Neural cell (in vitro differentiated cells): ENCODE measurements around the gene LETM1. TPM values are rescaled to one million over a fixed set of nuclear protein-coding genes. Genes with fewer than 3 reads are reported as not detected.

Source experiments
- H2AFZ ChIP-seq: fragments of 200-600, 300-800 bp; sonication (generic), shearing (Covaris generic); 2 replicates; pipeline ENCODE4 v1.6.0; 2014; ENCODE audit warnings: low read depth, mild to moderate bottlenecking, antibody characterized with exemption, low read length, moderate library complexity
- H3F3A ChIP-seq: fragments of 200-600 bp; shearing (Covaris generic); 2 replicates; pipeline ENCODE4 v1.6.1; 2016; ENCODE audit warnings: mild to moderate bottlenecking, moderate library complexity, mixed read lengths, antibody characterized with exemption, low read length; ENCODE audit not compliant: insufficient read depth, poor library complexity, severe bottlenecking
- H3K27ac ChIP-seq: fragments of 200-600, 300-800 bp; sonication (generic), shearing (Covaris generic); 2 replicates; pipeline ENCODE4 v1.5.1; 2014; ENCODE audit warnings: mild to moderate bottlenecking, low read length, moderate library complexity
- H3K27me3 ChIP-seq: fragments of 300-800, 200-600 bp; sonication (generic), shearing (Covaris generic); 2 replicates; pipeline ENCODE4 v1.6.0; 2014; ENCODE audit warnings: mild to moderate bottlenecking, low read depth, low read length, moderate library complexity; ENCODE audit not compliant: insufficient read depth
- H3K36me3 ChIP-seq: fragments of 300-800, 200-600 bp; sonication (generic), shearing (Covaris generic); 2 replicates; pipeline ENCODE4 v1.5.1; 2014; ENCODE audit warnings: mild to moderate bottlenecking, antibody characterized with exemption, low read length, moderate library complexity; ENCODE audit not compliant: insufficient read depth
- H3K4me2 ChIP-seq: fragments of 300-800, 200-600 bp; sonication (generic), shearing (Covaris generic); 2 replicates; pipeline ENCODE4 v1.6.0; 2014; ENCODE audit warnings: mild to moderate bottlenecking, low read length
- H3K4me3 ChIP-seq: fragments of 300-800, 200-600 bp; sonication (generic), shearing (Covaris generic); 2 replicates; pipeline ENCODE4 v1.5.1; 2014; ENCODE audit warnings: mild to moderate bottlenecking, low read length, moderate library complexity
- H3K79me2 ChIP-seq: fragments of 200-600 bp; shearing (Covaris generic); replicated peaks from 2 replicates; pipeline ENCODE4 v1.6.0; 2014; ENCODE audit warnings: mild to moderate bottlenecking, low read length, moderate library complexity; ENCODE audit not compliant: insufficient read depth
- H3K9ac ChIP-seq: fragments of 300-800, 200-600 bp; sonication (generic), shearing (Covaris generic); 2 replicates; pipeline ENCODE4 v1.6.1; 2016; ENCODE audit warnings: mild to moderate bottlenecking, low read length, mixed read lengths
- H3K9me2 ChIP-seq: fragments of 200-600 bp; shearing (Covaris generic); 2 replicates; pipeline ENCODE4 v1.6.1; 2016; ENCODE audit warnings: mild to moderate bottlenecking, low read length, mixed read lengths; ENCODE audit not compliant: insufficient read depth
- H3K9me3 ChIP-seq: fragments of 200-600, 300-800 bp; sonication (generic), shearing (Covaris generic); 2 replicates; pipeline ENCODE4 v1.6.1; 2016; ENCODE audit warnings: mild to moderate bottlenecking, mixed run types, low read length, moderate library complexity, mixed read lengths
- H4K20me1 ChIP-seq: fragments of 200-600 bp; shearing (Covaris generic); 2 replicates; pipeline ENCODE4 v1.6.1; 2016; ENCODE audit warnings: mild to moderate bottlenecking, mixed run types; ENCODE audit not compliant: insufficient read depth
- CTCF ChIP-seq: fragments of 450-650 bp; IDR thresholded peaks from 2 replicates; pipeline ENCODE4 v1.5.1; 2014; ENCODE audit warnings: antibody characterized with exemption, mild to moderate bottlenecking, moderate library complexity; ENCODE audit not compliant: poor library complexity, severe bottlenecking
- EP300 ChIP-seq: fragments of 450-650 bp; conservative IDR thresholded peaks from 2 replicates; pipeline ENCODE4 v1.6.1; 2014; ENCODE audit warnings: antibody characterized with exemption, mild to moderate bottlenecking, moderate library complexity; ENCODE audit not compliant: poor library complexity, severe bottlenecking
- EZH2 ChIP-seq: fragments of 200-600, 300-800 bp; shearing (Covaris generic), sonication (generic); IDR thresholded peaks from 2 replicates; pipeline ENCODE4 v1.6.1; 2014; ENCODE audit warnings: antibody characterized with exemption, low read length, borderline replicate concordance, mild to moderate bottlenecking; ENCODE audit not compliant: insufficient read depth, poor library complexity, severe bottlenecking
- MXI1 ChIP-seq: fragments of 450-650 bp; conservative IDR thresholded peaks from 2 replicates; pipeline ENCODE4 v1.6.1; 2014; ENCODE audit warnings: antibody characterized with exemption, mild to moderate bottlenecking; ENCODE audit not compliant: poor library complexity, severe bottlenecking
- POLR2AphosphoS5 ChIP-seq: IDR thresholded peaks from 2 replicates; pipeline ENCODE4 v1.6.1; 2012
- RAD21 ChIP-seq: fragments of 450-650 bp; conservative IDR thresholded peaks from 2 replicates; pipeline ENCODE4 v1.6.1; 2014; ENCODE audit warnings: antibody characterized with exemption, mild to moderate bottlenecking, moderate library complexity
- REST ChIP-seq: IDR thresholded peaks from 2 replicates; pipeline ENCODE4 v1.6.1; 2012; ENCODE audit warnings: borderline replicate concordance
- SMC3 ChIP-seq: fragments of 450-650 bp; conservative IDR thresholded peaks from 2 replicates; pipeline ENCODE4 v1.6.1; 2014; ENCODE audit warnings: antibody characterized with exemption, mild to moderate bottlenecking, moderate library complexity; ENCODE audit not compliant: poor library complexity
- TAF1 ChIP-seq: IDR thresholded peaks from 2 replicates; pipeline ENCODE4 v1.6.1; 2012; ENCODE audit warnings: low read depth
- polyA plus RNA-seq: library from polyadenylated mRNA; depleted of rRNA; stranded (reverse); fragments of >200 nt; gene quantifications from 2 replicates; pipeline ENCODE4 v1.2.3, GENCODE V29; 2014

The LETM1 gene
- polyA plus RNA-seq, 1 donor from 2014 or later = 38.9 TPM

- no peak overlapping the region for H3K4me3 ChIP-seq
- no peak overlapping the region for H3K9ac ChIP-seq
- H3K9me3 ChIP-seq = no peaks in the 10 kb centered on the region
- peaks cover 21% of the 10 kb centered on the region for H3K27me3 ChIP-seq
- H2AFZ ChIP-seq = no peak overlapping the region
- H3K4me2 ChIP-seq = no peak overlapping the region
- H4K20me1 ChIP-seq = no peaks in the 10 kb centered on the region
- TF ChIP-seq EP300 (no peak), CTCF (no peak), MXI1 (no peak), RAD21 (no peak), REST (no peak), POLR2AphosphoS5 (no peak), TAF1 (no peak), SMC3 (no peak), EZH2 (no peak)
- H3K36me3 ChIP-seq = no peaks in the 10 kb centered on the region
- no peaks in the 10 kb centered on the region for H3K79me2 ChIP-seq
- H3K9me2 ChIP-seq = no peaks in the 10 kb centered on the region
- H3K27ac ChIP-seq = no peak overlapping the region
- no peaks in the 10 kb centered on the region for H3F3A ChIP-seq
Measured at GRCh38 chr4:1769692-1770091, 86.3 kb downstream of the LETM1 start.

GRCh38 chr4:1768367-1769034, 87.5 kb downstream of the LETM1 start:
- Histone ChIP-seq H3K27me3 (peaks cover 21% of the 10 kb centered on the region), H3F3A (no peaks in the 10 kb centered on the region), H3K9ac (no peak overlapping the region), H3K36me3 (no peaks in the 10 kb centered on the region), H2AFZ (no peak overlapping the region), H3K9me2 (no peaks in the 10 kb centered on the region), H3K9me3 (no peaks in the 10 kb centered on the region), H3K79me2 (no peaks in the 10 kb centered on the region), H3K4me2 (no peak overlapping the region), H3K27ac (no peak overlapping the region), H3K4me3 (no peak overlapping the region), H4K20me1 (no peaks in the 10 kb centered on the region)
- TF ChIP-seq REST (no peak), TAF1 (no peak), MXI1 (no peak), CTCF (no peak), EP300 (no peak), POLR2AphosphoS5 (no peak), RAD21 (no peak), SMC3 (no peak), EZH2 (no peak)
